PC-9 (cell line): ENCODE measurements around the gene CLEC3A. TPM values are rescaled to one million over a fixed set of nuclear protein-coding genes. Genes with fewer than 3 reads are reported as not detected.

ENCODE experiments used
- BruUV-seq: library from RNA; stranded (reverse); fragments of 400-500 nt; replicated peaks from 2 replicates; lab custom pipeline; 2021; lab: Mats Ljungman, UMichigan
- CTCF ChIA-PET: fragments of 300-600 bp; sonication (Branson Sonifier 250); formaldehyde crosslinking; loops from one replicate; lab custom pipeline; 2022; ENCODE audit warnings: antibody characterized with exemption; lab: Charles Lee
- POLR2A ChIA-PET: fragments of 300-600 bp; sonication (Branson Sonifier 250); formaldehyde crosslinking; loops from one replicate; lab custom pipeline; 2022; ENCODE audit warnings: antibody characterized with exemption; ENCODE audit not compliant: unreplicated experiment; lab: Charles Lee
- DNase-seq, 2 experiments: peaks; one replicate each; pipeline versions ENCODE4 v3.0.0 to v3.0.0-alpha.2; 2015 to 2022; ENCODE audit warnings: mixed read lengths in 1 of 2
- H2AFZ ChIP-seq: fragments of 200-600 bp; sonication (generic); 2 replicates; pipeline ENCODE4 v1.8.1; 2017; ENCODE audit warnings: antibody characterized with exemption
- H3F3A ChIP-seq: fragments of 200-600 bp; sonication (generic); 2 replicates; pipeline ENCODE4 v1.8.1; 2017; ENCODE audit warnings: antibody characterized with exemption, mild to moderate bottlenecking, low read depth; ENCODE audit not compliant: insufficient read depth
- H3K27ac ChIP-seq: fragments of 200-600 bp; sonication (generic); 2 replicates; pipeline ENCODE4 v1.6.1; 2016; ENCODE audit warnings: mixed run types
- H3K27me3 ChIP-seq: fragments of 200-600 bp; sonication (generic); 2 replicates; pipeline ENCODE4 v1.6.1; 2016; ENCODE audit warnings: low read depth, mixed run types; ENCODE audit not compliant: insufficient read depth
- H3K36me3 ChIP-seq: fragments of 200-600 bp; sonication (generic); 2 replicates; pipeline ENCODE4 v1.6.1; 2016; ENCODE audit warnings: low read depth, mixed run types
- H3K4me1 ChIP-seq: fragments of 200-600 bp; sonication (generic); replicated peaks from 2 replicates; pipeline ENCODE4 v1.6.1; 2016; ENCODE audit warnings: mixed run types; ENCODE audit not compliant: insufficient read depth
- H3K4me2 ChIP-seq: fragments of 200-600 bp; sonication (generic); 2 replicates; pipeline ENCODE4 v1.6.1; 2017; ENCODE audit warnings: mixed run types
- H3K4me3 ChIP-seq: fragments of 200-600 bp; sonication (generic); 2 replicates; pipeline ENCODE4 v1.6.1; 2016; ENCODE audit warnings: mixed run types
- H3K79me2 ChIP-seq: fragments of 200-600 bp; sonication (generic); 2 replicates; pipeline ENCODE4 v1.6.1; 2017; ENCODE audit warnings: low read depth, mixed run types
- H3K9me2 ChIP-seq: fragments of 200-600 bp; sonication (generic); 2 replicates; pipeline ENCODE4 v1.8.1; 2017; ENCODE audit warnings: mild to moderate bottlenecking; ENCODE audit not compliant: insufficient read depth
- H3K9me3 ChIP-seq: fragments of 200-600 bp; sonication (generic); 2 replicates; pipeline ENCODE4 v1.8.1; 2016; ENCODE audit warnings: low read depth; ENCODE audit not compliant: insufficient read depth
- H4K20me1 ChIP-seq: fragments of 200-600 bp; sonication (generic); 2 replicates; pipeline ENCODE4 v1.8.1; 2017; ENCODE audit not compliant: insufficient read depth
- CTCF ChIP-seq: fragments of 200-600 bp; sonication (generic); conservative IDR thresholded peaks from 2 replicates; pipeline ENCODE4 v1.6.1; 2017; ENCODE audit warnings: mixed run types, antibody characterized with exemption, mild to moderate bottlenecking, moderate library complexity
- EZH2 ChIP-seq: fragments of 200-600 bp; sonication (generic); IDR thresholded peaks from 2 replicates; pipeline ENCODE4 v1.8.0; 2017; ENCODE audit warnings: antibody characterized with exemption, low read depth
- intact Hi-C: fragments of 100-400 bp; cut with micrococcal nuclease; formaldehyde crosslinking; loops from one replicate; pipeline ENCODE4 v1.10.0; 2022; ENCODE audit not compliant: unreplicated experiment
- total RNA-seq: library from RNA; stranded (reverse); gene quantifications from 2 replicates; pipeline ENCODE4 v1.2.3, GENCODE V29; 2021

CLEC3A gene
- total RNA-seq, 1 experiment from 2014 or later = not detected

- Histone ChIP-seq H3K4me3 (no peak overlapping the region), H3K4me1 (no peaks in the 10 kb centered on the region), H2AFZ (no peak overlapping the region), H4K20me1 (no peaks in the 10 kb centered on the region), H3K36me3 (no peaks in the 10 kb centered on the region), H3K4me2 (no peak overlapping the region), H3K9me2 (no peaks in the 10 kb centered on the region), H3K79me2 (no peaks in the 10 kb centered on the region), H3K27ac (no peak overlapping the region), H3F3A (no peaks in the 10 kb centered on the region), H3K9me3 (no peaks in the 10 kb centered on the region), H3K27me3 (peaks cover 51% of the 10 kb centered on the region)
- POLR2A ChIA-PET = no interaction called here
- intact Hi-C loops = no loop called here
- TF ChIP-seq EZH2 (no peak), CTCF (no peak)
- BruUV-seq = no TSS peak
- DNase-seq = no peak
- CTCF ChIA-PET = no interaction called here
Observed at GRCh38 chr16:77977339-77977738, 45.0 kb upstream of the CLEC3A start.

DNA sequence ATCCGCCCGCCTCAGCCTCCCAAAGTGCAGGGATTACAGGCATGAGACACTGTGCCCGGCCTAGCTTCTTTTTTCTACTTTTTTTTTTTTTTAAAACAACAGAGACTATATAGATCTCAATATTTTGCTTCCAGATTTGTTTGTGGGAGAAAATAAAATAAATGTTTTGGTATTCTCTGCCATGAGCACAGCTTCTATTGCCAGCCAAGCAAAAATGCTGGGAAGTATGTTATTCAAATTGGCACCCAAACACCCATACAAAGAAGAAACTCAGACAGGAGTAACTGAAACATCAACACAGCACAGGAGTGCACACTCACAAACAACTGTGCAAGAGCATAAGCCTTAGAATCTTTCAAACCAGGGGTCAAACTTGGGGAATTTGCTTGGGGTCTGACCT lies 37.2 kb upstream of the CLEC3A start:
- CTCF ChIA-PET = no interaction called here

GRCh38 chr16:77986011-77986740 lies 36.2 kb upstream of the CLEC3A start:
- Histone ChIP-seq H4K20me1 (no peaks in the 10 kb centered on the region), H3K36me3 (no peaks in the 10 kb centered on the region), H3K27me3 (peaks cover 33% of the 10 kb centered on the region), H3F3A (no peaks in the 10 kb centered on the region), H3K9me3 (no peaks in the 10 kb centered on the region), H3K4me3 (no peak overlapping the region), H3K27ac (no peak overlapping the region), H3K4me2 (no peak overlapping the region), H2AFZ (no peak overlapping the region), H3K4me1 (no peaks in the 10 kb centered on the region), H3K9me2 (no peaks in the 10 kb centered on the region), H3K79me2 (no peaks in the 10 kb centered on the region)
- POLR2A ChIA-PET = no interaction called here
- TF ChIP-seq EZH2 (no peak), CTCF (no peak)
- CTCF ChIA-PET = no interaction called here
- BruUV-seq = no TSS peak
- DNase-seq = no peak
- intact Hi-C loops = no loop called here

More for the DNA sequence above, 37.2 kb upstream of the CLEC3A start:
- TF ChIP-seq CTCF (no peak), EZH2 (no peak)
- intact Hi-C loops = no loop called here
- Histone ChIP-seq H4K20me1 (no peaks in the 10 kb centered on the region), H3K79me2 (no peaks in the 10 kb centered on the region), H3K9me3 (no peaks in the 10 kb centered on the region), H3K27me3 (peaks cover 40% of the 10 kb centered on the region), H3K4me1 (no peaks in the 10 kb centered on the region), H3K4me2 (no peak overlapping the region), H3K27ac (no peak overlapping the region), H3K4me3 (no peak overlapping the region), H3F3A (no peaks in the 10 kb centered on the region), H3K9me2 (no peaks in the 10 kb centered on the region), H2AFZ (no peak overlapping the region), H3K36me3 (no peaks in the 10 kb centered on the region)
- BruUV-seq = no TSS peak
- no peak for DNase-seq
- POLR2A ChIA-PET = no interaction called here
